ENCODE measurements around the gene ANLN.
"Not testable (repeated sequence)": the region's sequence is repeated elsewhere in the genome, so short reads cannot be mapped to it uniquely, and the experiment has no call there.

The ANLN gene

GRCh38 chr7:36372156-36372555 lies 17.5 kb upstream of the ANLN start:
- DNase-seq = no peak

DNA sequence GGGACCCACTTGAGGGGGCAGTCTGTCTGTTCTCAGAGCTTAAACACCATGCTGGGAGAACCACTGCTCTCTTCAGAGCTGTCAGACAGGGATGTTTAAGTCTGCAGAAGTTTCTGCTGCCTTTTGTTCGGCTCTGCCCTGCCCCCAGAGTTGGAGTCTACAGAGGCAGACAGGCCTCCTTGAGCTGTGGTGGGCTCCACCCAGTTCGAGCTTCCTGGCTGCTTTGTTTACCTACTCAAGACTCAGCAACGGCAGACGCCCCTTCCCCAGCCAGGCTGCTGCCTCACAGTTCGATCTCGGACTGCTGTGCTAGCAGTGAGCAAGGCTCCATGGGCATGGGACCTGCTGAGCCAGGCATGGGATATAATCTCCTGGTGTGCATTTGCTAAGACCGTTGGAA lies 11.1 kb upstream of the ANLN start:
- not testable (repeated sequence) for DNase-seq

DNA sequence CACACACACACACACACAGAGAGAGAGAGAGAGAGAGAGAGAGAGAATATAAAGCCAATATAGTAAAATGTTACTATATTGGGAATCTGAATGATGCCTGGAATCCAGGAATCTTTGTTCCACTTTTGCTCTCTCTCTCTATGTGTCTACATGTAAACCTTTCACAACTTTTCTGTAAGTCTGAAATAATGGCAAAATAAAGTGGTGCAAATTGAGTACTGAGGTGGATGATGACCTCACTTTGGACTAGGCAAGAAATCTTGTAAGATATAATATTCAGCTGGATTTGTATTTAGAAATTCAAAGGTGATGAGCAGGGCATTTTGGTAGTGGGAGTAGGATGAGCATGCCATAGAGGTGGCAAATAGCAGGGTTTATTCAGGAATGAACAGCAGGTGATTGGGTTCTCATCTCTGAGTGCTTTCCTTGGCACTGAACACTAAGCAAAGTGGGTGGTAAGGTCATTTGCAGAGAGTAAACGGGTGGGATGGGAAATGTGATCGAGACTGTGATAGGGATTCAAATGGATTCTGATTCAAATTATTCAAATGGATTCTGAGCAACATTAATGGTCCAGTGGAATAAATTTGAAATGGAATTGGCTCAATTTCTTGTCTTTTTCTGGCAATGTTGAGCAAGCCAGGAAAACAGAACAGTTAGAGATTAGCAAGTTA lies 9.7 kb upstream of the ANLN start:
- DNase-seq = no peak

- no peak for DNase-seq
Measured at GRCh38 chr7:36381056-36381455, 8.6 kb upstream of the ANLN start.

DNA sequence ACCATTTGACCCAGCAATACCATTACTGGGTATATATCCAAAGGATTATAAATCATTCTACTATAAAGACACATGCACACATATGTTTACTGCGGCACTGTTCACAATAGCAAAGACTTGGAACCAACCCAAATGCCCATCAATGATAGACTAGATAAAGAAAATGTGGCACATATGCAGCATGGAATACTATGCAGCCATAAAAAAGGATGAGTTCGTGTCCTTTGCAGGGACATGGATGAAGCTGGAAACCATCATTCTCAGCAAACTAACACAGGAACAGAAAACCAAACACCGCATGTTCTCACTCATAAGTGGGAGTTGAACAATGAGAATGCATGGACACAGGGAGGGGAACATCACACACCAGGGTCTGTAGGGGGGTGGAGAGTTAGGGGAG lies 6.4 kb upstream of the ANLN start:
- DNase-seq = not testable (repeated sequence)

DNA sequence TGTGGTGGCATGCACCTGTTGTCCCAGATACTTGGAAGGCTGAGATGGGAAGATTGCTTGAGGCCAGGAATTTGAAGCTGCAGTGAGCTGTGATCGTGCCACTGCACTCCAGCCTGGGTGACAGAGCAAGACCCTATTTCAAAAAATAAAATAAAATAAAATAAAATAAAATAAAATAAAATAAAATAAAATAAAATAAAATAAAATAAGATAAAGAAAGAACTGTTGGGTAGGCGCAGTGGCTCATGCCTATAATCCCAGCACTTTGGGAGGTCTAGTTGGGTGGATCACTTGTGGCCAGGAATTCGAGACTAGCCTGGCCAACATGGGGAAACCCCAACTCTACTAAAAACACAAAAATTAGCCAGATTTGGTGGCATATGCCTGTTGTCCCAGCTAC lies 4.0 kb upstream of the ANLN start:
- not testable (repeated sequence) for DNase-seq

- DNase-seq = no peak
Measured at GRCh38 chr7:36387435-36388231, 2.0 kb upstream of the ANLN start.

GRCh38 chr7:36388423-36388822 lies 1.2 kb upstream of the ANLN start:
- DNase-seq = no peak

DNA sequence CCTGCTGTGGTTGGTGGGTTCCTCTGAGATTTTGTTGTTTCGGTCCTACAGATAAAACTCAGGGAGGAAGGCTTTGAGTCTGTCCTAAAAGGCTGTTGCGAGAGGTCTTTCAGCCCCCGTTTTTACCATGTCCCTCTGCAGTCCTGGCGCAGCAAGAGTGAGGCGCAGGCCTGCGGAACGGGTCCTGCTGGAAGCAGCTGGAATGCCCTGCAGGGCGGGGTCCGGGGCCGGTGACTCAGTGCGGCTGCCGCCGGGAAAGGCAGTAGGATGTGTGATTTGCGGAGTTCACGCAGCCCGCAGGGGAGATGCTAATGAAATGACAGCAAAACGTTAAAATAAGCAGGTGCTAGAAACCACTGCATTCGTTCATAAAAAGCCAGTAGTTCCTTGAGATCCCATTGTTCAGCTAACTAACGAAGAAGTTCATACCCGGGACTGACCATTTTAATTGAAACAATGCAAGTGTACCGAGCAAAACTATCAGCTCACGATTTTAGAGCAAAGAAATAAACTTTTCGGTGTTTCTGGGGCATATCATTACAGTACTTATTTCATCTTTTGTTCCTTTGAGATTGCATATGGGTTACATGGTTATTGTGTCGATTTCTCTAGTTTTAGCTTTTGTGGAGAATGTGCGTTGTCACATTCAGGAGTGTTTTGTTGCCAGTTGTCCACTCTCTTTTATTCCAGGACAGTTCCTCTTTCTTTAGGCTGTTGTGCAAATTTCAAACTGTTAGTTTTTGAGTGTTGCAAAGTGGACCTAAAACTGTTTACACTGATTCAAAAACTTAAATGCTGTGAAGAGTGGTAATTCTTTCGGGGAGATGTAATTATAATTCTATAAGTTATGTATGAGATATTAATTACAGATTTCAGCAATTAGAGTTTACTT lies 783 bp downstream of the ANLN start:
- peak in 10 of 56 donors; percentile 5 to 44 (median 22) for DNase-seq

DNA sequence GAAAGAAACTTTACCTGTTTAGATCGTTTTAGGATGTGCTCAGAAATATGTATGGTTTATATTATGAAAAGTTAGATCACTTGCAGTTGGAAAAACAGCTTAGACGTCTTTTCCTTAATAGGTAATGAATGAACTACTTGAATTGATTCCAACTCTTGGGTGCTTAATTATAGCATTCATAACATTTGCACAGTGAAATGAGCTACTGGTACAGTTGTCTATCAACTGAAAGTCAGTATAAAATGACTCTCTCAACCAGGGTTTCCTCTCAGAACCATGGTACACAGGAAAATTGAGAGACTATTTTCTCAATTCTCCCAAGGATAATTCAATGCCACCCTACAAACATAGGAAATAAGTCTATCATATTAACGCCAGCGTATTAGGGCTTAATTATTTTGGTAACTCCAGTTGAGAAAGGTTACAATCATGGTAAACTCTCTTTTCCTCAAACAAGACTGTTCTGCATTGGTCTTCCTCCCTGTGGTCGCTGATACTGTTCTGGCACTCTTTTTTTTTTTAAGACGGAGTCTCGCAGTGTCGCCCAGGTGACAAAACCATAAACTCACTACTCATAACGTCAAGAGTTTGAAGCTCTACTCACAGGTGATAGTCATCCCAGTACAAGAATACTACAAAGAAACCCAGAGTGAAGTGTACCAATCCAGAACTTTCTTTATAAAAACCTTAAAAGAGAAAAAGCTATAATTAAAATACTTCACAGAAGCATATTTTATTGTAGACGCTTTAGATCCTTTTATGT lies 2.0 kb downstream of the ANLN start:
- no peak for DNase-seq

- DNase-seq = no peak
Measured at GRCh38 chr7:36393826-36394225, 4.2 kb downstream of the ANLN start.

GRCh38 chr7:36395171-36395894 lies 5.7 kb downstream of the ANLN start:
- no peak for DNase-seq

DNA sequence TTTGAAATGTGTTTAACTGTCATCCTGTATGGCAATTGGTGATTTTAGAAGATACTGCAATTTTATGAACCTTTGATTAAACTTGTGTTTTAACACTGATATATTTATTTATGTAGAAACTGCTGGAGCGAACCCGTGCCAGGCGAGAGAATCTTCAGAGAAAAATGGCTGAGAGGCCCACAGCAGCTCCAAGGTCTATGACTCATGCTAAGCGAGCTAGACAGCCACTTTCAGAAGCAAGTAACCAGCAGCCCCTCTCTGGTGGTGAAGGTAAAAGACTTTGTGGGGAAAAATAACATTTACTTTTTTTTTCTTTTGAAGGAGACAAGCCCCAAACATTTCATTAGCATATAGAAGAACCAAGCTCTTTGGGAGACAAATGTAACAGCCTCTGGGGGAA lies 6.5 kb downstream of the ANLN start:
- DNase-seq = no peak

- no peak for DNase-seq
Measured at GRCh38 chr7:36400036-36400435, 10.4 kb downstream of the ANLN start.

DNA sequence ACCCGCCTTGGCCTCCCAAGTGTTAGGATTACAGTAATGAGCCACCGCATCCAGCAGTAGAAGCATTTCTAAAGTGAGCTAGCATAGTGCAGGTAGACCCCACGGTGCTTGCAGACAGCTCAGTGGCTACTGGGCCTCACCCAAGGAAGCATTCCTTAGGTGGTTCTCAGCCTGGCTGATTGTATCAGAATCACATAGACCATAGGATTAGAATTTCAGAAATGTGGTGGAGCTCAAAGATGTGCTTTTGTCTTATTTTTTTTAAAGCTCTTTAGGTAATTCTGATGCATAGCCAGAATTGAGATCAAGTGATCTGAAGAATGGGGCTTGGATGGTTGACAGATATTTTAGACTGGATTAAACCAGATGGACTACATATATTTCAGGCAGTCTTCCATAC lies 10.9 kb downstream of the ANLN start:
- DNase-seq = no peak

- no peak for DNase-seq
Measured at GRCh38 chr7:36403452-36403851, 13.8 kb downstream of the ANLN start.

DNA sequence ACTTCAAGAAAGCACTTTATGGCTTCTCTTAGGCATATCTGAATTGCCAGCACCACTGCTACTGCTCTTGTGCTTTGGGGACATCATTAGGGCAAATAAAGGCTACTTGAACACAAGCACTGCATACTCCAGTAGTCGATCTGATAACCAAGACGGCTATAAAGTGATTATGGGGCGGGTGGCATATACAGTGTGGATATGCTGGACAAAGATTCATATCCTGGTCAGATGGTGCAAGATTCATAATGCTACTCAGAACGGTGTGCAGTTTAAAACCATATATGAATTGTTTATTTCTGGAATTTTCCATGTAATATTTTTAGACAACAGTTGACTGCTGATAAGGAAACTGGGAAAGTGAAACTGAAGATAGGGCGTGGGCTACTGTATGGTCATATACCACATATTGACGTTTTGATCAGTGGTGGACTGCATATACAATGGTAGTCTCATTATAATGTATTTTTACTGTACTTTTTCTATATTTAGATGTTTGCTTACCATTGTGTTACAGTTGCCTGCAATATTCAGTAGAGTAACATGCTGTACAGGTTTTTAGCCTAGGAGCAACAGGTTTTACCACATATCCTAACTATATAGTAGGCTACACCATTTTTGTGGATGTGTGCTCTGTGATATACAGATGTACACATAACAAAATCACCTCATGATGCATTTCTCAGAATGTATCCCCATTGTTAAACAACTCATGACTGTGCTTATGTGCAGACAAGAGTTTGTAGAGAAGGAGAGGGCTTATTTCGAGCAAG lies 15.2 kb downstream of the ANLN start:
- DNase-seq = no peak

DNA sequence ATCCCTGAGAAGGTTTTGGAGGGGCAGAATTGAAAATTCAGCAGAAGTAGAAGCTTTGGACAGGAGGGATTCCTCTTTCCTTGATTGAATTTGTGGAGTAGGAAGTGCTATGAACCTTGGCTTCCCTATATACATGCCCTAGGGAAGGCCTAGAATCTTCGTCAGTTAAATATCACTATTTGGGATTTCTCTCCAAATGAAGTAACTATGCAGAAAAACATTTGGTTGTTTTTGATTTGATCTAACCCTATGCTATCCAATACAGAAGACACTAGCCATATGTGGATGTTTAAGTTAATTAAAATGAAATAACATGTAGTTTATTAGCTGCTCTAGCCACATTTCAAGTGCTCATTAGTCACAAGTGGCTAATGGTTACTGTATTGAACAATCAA lies 15.7 kb downstream of the ANLN start:
- no peak for DNase-seq

DNA sequence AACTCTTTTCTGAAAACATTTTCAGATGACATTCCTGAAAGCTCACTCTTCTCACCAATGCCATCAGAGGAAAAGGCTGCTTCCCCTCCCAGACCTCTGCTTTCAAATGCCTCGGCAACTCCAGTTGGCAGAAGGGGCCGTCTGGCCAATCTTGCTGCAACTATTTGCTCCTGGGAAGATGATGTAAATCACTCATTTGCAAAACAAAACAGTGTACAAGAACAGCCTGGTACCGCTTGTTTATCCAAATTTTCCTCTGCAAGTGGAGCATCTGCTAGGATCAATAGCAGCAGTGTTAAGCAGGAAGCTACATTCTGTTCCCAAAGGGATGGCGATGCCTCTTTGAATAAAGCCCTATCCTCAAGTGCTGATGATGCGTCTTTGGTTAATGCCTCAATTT lies 16.5 kb downstream of the ANLN start:
- peak in 52 of 56 donors; percentile 4 to 88 (median 50) for DNase-seq
